Thyroid gland (tissue), 4 donors: ENCODE data around the gene DLGAP3.

ENCODE experiments used
- CTCF ChIP-seq, 6 experiments: fragments of 200-600 bp in 3 of 6; fragments of 450-650 bp in 3 of 6; sonication (generic) in 3 of 6; IDR thresholded peaks; one replicate each; pipeline ENCODE4 v1.5.1; 2016 to 2019; ENCODE audit warnings: antibody characterized with exemption in 6 of 6, mild to moderate bottlenecking in 2 of 6, inconsistent platforms in 1 of 6, moderate library complexity in 1 of 6
- POLR2A ChIP-seq, 2 donors: fragments of 450-650 bp; IDR thresholded peaks; one replicate each; pipeline ENCODE4 v1.6.1; 2017; ENCODE audit warnings: antibody characterized with exemption in 2 of 2, mild to moderate bottlenecking in 2 of 2, moderate library complexity in 1 of 2

- TF ChIP-seq CTCF (IDR thresholded peaks at IDR 0.05), result no peak
- no peak for TF ChIP-seq POLR2A (IDR thresholded peaks at IDR 0.05)
Observed at GRCh38 chr1:34970220-34970735, 40.8 kb upstream of the DLGAP3 start.
